HG03378 (cell line): ENCODE results near the gene VPS37B.
"Not testable (repeated sequence)": the region's sequence is repeated elsewhere in the genome, so short reads cannot be mapped to it uniquely, and the experiment has no call there.

Source experiments
- ATAC-seq: cut with Tn5 transposase; IDR thresholded peaks from one replicate; pipeline ENCODE4 v1.9.1; 2021; ENCODE audit warnings: mild to moderate bottlenecking, moderate library complexity; ENCODE audit not compliant: unreplicated experiment

Gene VPS37B

DNA sequence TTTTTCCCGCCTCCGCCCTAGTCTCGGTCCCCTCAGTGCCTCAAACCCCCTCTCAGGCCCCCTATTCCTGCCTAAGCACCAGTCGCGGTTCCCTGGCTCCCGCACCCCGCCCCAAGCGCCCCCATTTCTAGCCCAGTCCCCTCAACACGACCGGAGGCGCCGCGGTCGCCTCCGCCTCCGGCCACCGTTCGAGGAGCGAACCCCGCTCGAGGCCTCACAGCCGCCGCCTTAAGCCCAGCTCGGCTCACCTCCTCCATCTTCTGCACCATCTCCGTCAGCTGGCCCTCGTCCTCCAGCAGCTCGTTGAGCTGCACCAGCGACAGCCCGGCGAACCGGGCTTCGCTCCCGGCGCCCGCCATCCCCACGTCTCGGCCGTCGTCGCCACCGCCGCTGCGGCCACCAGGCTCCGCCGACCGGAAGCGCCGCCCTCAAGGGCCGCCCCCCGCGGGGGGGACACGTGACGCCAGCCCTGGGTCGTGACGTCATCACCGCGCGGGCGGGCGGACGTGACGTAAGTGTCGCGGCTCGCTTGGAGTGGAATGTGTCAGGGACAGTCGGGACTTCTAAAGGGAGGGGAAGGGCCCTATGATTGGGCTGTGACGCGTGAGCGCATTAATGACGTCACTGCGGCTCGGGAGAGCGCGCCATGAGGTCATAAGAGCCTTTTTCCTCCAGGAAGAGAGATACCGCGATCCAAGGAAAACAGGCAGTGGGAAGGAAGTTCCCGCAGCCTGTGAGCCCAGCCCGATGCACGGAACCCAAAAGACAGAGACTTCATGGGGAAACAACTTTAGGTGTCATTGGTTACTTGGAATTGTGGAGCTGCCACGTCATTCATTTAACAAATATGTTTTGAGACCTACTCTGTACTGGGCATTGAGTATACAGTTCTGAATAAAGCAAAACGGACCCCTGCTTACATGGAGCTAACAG lies at the start of gene VPS37B:
VPS37B (minus strand) TSS at position 421 of the 933 bp plus-strand sequence; CDS start at position 359, 62 bp downstream.
- no peak for ATAC-seq

- no peak for ATAC-seq
These were observed 49.0 kb upstream of the VPS37B start for GRCh38 chr12:122944605-122945592.

- ATAC-seq = no peak
These were observed 47.3 kb upstream of the VPS37B start for GRCh38 chr12:122943196-122943595.

GRCh38 chr12:122942637-122943036 lies 46.7 kb upstream of the VPS37B start:
- ATAC-seq = no peak

DNA sequence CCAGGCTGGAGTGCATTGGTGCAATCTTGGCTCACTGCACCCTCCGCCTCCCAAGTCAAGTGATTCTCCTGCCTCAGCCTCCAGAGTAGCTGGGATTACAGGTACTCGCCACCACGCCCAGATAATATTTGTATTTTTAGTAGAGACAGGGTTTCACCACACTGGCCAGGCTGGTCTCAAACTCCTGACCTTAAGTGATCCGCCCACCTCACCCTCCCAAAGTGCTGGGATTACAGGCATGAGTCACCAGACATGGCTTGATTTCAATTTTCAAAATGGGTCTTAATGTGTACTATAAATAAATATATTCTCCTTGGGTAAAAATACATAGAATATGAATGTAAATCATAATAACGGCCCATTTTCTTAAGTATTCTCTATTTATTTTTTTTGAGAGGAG lies 45.4 kb upstream of the VPS37B start:
- ATAC-seq = not testable (repeated sequence)

- ATAC-seq = no peak
These were observed 43.2 kb upstream of the VPS37B start for GRCh38 chr12:122939125-122939524.

DNA sequence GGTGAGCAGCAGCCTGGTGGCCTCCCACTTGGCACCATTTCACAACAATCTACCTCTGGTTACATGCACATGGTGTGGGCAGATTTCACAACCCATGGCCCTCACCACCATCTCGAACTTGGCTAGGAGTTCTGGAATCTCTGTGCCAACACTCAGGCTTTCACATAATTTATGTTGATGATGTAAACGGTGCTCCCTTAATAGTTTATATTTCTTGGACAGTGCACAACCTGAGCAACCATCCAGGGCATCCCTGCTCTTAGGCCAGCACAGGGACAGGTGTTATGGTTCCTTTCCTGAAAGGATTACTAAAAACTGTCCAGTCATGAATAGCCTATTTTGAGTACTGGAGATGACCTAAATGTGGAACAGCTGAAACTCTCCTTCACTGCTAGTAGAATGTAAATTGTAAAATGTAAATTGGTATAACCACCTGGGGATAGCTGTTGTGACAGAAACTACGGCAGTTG lies 41.7 kb upstream of the VPS37B start:
- ATAC-seq = no peak

DNA sequence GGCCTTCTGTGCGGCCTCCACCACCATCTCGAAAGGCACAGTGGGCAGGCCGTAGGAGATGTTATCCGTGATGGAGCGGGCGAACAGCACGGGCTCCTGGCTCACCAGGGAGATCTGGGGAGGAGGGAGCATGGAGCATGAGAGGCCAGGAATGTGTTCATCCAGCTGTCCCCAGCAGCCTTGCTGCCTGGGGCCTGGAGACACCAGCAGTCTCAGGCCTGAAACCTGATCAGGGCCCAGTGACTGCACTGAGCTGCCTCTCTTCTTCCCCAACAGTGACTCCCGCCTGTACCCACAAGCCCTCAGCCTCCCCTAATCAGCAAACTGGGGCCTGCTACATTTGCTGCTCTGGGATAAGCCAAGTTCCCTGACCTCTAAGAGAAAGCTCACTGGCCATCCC lies 39.4 kb upstream of the VPS37B start:
- no peak for ATAC-seq

- ATAC-seq = no peak
These were observed 38.8 kb upstream of the VPS37B start for GRCh38 chr12:122934722-122935121.

GRCh38 chr12:122932207-122932606 lies 36.3 kb upstream of the VPS37B start:
- ATAC-seq = no peak

- ATAC-seq = no peak
These were observed 33.9 kb upstream of the VPS37B start for GRCh38 chr12:122929812-122930211.

- ATAC-seq = no peak
These were observed 33.2 kb upstream of the VPS37B start for GRCh38 chr12:122929148-122929538.

GRCh38 chr12:122928404-122929147 lies 32.7 kb upstream of the VPS37B start:
- no peak for ATAC-seq

GRCh38 chr12:122927756-122928403 lies 32.0 kb upstream of the VPS37B start:
- no peak for ATAC-seq

DNA sequence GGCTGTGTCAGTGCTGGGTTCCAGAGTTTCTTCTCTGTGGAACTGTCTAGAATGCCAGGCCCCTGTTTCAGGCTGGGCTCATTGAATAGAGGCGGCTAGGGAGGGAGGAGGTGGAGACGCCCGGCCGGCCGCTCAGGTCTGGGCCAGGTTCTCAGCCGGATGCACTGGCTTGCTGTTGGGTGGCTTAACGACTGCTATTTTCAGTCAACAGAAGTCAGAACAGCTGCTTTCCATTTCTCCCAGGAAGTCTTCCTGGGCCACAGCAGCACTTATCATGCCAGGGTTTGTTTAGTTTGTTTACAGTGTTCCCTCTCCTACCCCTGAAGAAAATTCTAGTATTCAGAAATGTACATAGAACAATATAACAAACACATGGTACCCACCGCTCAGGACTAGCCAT lies 26.0 kb upstream of the VPS37B start:
- no peak for ATAC-seq

DNA sequence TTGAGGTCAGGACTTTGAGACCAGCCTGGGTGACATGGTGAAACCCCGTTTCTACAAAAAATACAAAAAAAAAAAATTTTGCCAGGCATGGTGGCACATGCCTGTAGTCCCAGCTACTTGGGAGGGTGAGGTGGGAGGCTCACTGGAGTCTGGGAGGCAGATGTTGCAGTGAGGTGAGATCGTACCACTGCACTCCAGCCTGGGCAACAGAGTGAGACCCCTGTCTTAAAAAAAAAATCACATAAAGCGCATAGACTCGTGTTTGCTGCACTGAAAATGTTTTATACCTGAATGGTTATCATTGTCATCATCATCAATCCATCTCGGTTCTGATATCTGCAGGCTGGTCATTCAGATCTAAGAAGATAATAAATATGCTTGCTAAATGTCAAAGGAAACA lies 24.8 kb upstream of the VPS37B start:
- ATAC-seq = no peak

DNA sequence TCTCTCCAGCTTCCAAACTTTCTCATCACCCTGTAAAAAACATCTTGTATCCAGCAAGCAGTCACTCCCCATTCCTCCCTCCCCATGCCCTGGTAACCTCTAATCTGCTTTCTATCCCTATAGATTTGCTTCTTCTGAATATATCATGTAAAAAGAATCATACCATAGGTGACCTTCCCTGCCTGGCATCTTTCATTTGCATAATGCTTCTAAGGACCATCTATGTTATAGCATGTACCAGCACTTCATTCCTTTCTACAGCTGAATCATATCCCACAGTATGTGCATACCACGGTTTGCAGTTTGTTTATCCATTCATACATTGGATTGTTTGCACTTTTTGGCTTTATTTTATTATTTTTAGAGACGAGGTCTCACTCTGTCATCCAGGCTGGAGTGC lies 22.9 kb upstream of the VPS37B start:
- ATAC-seq = no peak

- ATAC-seq = no peak
These were observed 21.7 kb upstream of the VPS37B start for GRCh38 chr12:122917507-122918121.

GRCh38 chr12:122909442-122910288 lies 13.7 kb upstream of the VPS37B start:
- no peak for ATAC-seq
